Neural cell (in vitro differentiated cells): ENCODE measurements around the gene ERCC2. TPM values are rescaled to one million over a fixed set of nuclear protein-coding genes. Genes with fewer than 3 reads are reported as not detected.

ENCODE experiments used
- H2AFZ ChIP-seq: fragments of 200-600, 300-800 bp; sonication (generic), shearing (Covaris generic); 2 replicates; pipeline ENCODE4 v1.6.0; 2014; ENCODE audit warnings: low read depth, mild to moderate bottlenecking, antibody characterized with exemption, low read length, moderate library complexity
- H3F3A ChIP-seq: fragments of 200-600 bp; shearing (Covaris generic); 2 replicates; pipeline ENCODE4 v1.6.1; 2016; ENCODE audit warnings: mild to moderate bottlenecking, moderate library complexity, mixed read lengths, antibody characterized with exemption, low read length; ENCODE audit not compliant: insufficient read depth, poor library complexity, severe bottlenecking
- H3K27ac ChIP-seq: fragments of 200-600, 300-800 bp; sonication (generic), shearing (Covaris generic); 2 replicates; pipeline ENCODE4 v1.5.1; 2014; ENCODE audit warnings: mild to moderate bottlenecking, low read length, moderate library complexity
- H3K27me3 ChIP-seq: fragments of 300-800, 200-600 bp; sonication (generic), shearing (Covaris generic); 2 replicates; pipeline ENCODE4 v1.6.0; 2014; ENCODE audit warnings: mild to moderate bottlenecking, low read depth, low read length, moderate library complexity; ENCODE audit not compliant: insufficient read depth
- H3K36me3 ChIP-seq: fragments of 300-800, 200-600 bp; sonication (generic), shearing (Covaris generic); 2 replicates; pipeline ENCODE4 v1.5.1; 2014; ENCODE audit warnings: mild to moderate bottlenecking, antibody characterized with exemption, low read length, moderate library complexity; ENCODE audit not compliant: insufficient read depth
- H3K4me2 ChIP-seq: fragments of 300-800, 200-600 bp; sonication (generic), shearing (Covaris generic); 2 replicates; pipeline ENCODE4 v1.6.0; 2014; ENCODE audit warnings: mild to moderate bottlenecking, low read length
- H3K4me3 ChIP-seq: fragments of 300-800, 200-600 bp; sonication (generic), shearing (Covaris generic); 2 replicates; pipeline ENCODE4 v1.5.1; 2014; ENCODE audit warnings: mild to moderate bottlenecking, low read length, moderate library complexity
- H3K79me2 ChIP-seq: fragments of 200-600 bp; shearing (Covaris generic); replicated peaks from 2 replicates; pipeline ENCODE4 v1.6.0; 2014; ENCODE audit warnings: mild to moderate bottlenecking, low read length, moderate library complexity; ENCODE audit not compliant: insufficient read depth
- H3K9ac ChIP-seq: fragments of 300-800, 200-600 bp; sonication (generic), shearing (Covaris generic); 2 replicates; pipeline ENCODE4 v1.6.1; 2016; ENCODE audit warnings: mild to moderate bottlenecking, low read length, mixed read lengths
- H3K9me2 ChIP-seq: fragments of 200-600 bp; shearing (Covaris generic); 2 replicates; pipeline ENCODE4 v1.6.1; 2016; ENCODE audit warnings: mild to moderate bottlenecking, low read length, mixed read lengths; ENCODE audit not compliant: insufficient read depth
- H3K9me3 ChIP-seq: fragments of 200-600, 300-800 bp; sonication (generic), shearing (Covaris generic); 2 replicates; pipeline ENCODE4 v1.6.1; 2016; ENCODE audit warnings: mild to moderate bottlenecking, mixed run types, low read length, moderate library complexity, mixed read lengths
- H4K20me1 ChIP-seq: fragments of 200-600 bp; shearing (Covaris generic); 2 replicates; pipeline ENCODE4 v1.6.1; 2016; ENCODE audit warnings: mild to moderate bottlenecking, mixed run types; ENCODE audit not compliant: insufficient read depth
- CTCF ChIP-seq: fragments of 450-650 bp; IDR thresholded peaks from 2 replicates; pipeline ENCODE4 v1.5.1; 2014; ENCODE audit warnings: antibody characterized with exemption, mild to moderate bottlenecking, moderate library complexity; ENCODE audit not compliant: poor library complexity, severe bottlenecking
- EP300 ChIP-seq: fragments of 450-650 bp; conservative IDR thresholded peaks from 2 replicates; pipeline ENCODE4 v1.6.1; 2014; ENCODE audit warnings: antibody characterized with exemption, mild to moderate bottlenecking, moderate library complexity; ENCODE audit not compliant: poor library complexity, severe bottlenecking
- EZH2 ChIP-seq: fragments of 200-600, 300-800 bp; shearing (Covaris generic), sonication (generic); IDR thresholded peaks from 2 replicates; pipeline ENCODE4 v1.6.1; 2014; ENCODE audit warnings: antibody characterized with exemption, low read length, borderline replicate concordance, mild to moderate bottlenecking; ENCODE audit not compliant: insufficient read depth, poor library complexity, severe bottlenecking
- MXI1 ChIP-seq: fragments of 450-650 bp; conservative IDR thresholded peaks from 2 replicates; pipeline ENCODE4 v1.6.1; 2014; ENCODE audit warnings: antibody characterized with exemption, mild to moderate bottlenecking; ENCODE audit not compliant: poor library complexity, severe bottlenecking
- POLR2AphosphoS5 ChIP-seq: IDR thresholded peaks from 2 replicates; pipeline ENCODE4 v1.6.1; 2012
- RAD21 ChIP-seq: fragments of 450-650 bp; conservative IDR thresholded peaks from 2 replicates; pipeline ENCODE4 v1.6.1; 2014; ENCODE audit warnings: antibody characterized with exemption, mild to moderate bottlenecking, moderate library complexity
- SMC3 ChIP-seq: fragments of 450-650 bp; conservative IDR thresholded peaks from 2 replicates; pipeline ENCODE4 v1.6.1; 2014; ENCODE audit warnings: antibody characterized with exemption, mild to moderate bottlenecking, moderate library complexity; ENCODE audit not compliant: poor library complexity
- TAF1 ChIP-seq: IDR thresholded peaks from 2 replicates; pipeline ENCODE4 v1.6.1; 2012; ENCODE audit warnings: low read depth
- polyA plus RNA-seq: library from polyadenylated mRNA; depleted of rRNA; stranded (reverse); fragments of >200 nt; gene quantifications from 2 replicates; pipeline ENCODE4 v1.2.3, GENCODE V29; 2014
- TF ChIP-seq, protein P1 (sequence below): IDR thresholded peaks from 2 replicates; pipeline ENCODE4 v1.6.1; 2012; ENCODE audit warnings: borderline replicate concordance

The ERCC2 gene
- polyA plus RNA-seq, 1 donor from 2014 or later, result 28.8 TPM

DNA sequence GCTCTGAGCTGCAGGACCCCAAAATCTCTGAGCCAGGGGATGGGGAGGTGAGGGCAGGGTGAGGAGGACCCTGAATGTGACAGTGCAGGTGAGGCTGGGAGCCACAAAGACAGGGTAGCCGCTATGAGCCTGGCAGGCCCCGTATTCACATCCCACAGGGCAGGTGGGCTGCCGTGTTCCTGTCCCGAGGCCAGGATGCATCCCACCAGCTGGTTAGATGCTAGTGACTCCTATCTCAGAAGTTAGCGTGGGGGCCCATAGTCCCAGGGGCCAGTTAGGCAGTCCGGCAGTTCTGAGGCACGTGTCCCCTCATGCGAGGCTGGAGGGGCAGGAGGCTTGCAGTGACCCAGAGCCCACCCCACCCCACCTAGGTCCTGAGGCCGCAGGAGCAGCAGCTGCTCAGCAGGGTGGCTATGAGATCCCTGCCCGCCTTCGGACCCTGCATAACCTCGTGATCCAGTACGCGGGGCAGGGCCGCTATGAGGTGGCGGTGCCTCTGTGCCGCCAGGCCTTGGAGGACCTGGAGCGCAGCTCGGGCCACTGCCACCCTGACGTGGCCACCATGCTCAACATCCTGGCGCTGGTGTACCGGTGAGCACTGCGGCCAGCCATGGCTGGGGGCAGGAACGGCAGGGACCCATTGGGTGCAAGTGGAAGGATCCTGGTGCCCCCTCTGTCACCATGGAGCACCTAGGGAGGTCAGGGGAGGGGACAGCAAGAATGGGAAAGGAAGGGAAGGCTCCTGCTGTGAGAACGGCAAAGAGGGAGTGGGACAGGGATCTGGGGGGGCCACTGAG lies 22.6 kb downstream of the ERCC2 start:
- no peaks in the 10 kb centered on the region for H3K9me3 ChIP-seq
- no peaks in the 10 kb centered on the region for H3F3A ChIP-seq
- TF ChIP-seq TAF1, result no peak
- H3K4me2 ChIP-seq, result no peak overlapping the region
- no peaks in the 10 kb centered on the region for H3K36me3 ChIP-seq
- H2AFZ ChIP-seq, result no peak overlapping the region
- no peaks in the 10 kb centered on the region for H3K9me2 ChIP-seq
- no peaks in the 10 kb centered on the region for H4K20me1 ChIP-seq
- no peaks in the 10 kb centered on the region for H3K27me3 ChIP-seq
- H3K79me2 ChIP-seq, result no peaks in the 10 kb centered on the region
- H3K4me3 ChIP-seq, result no peak overlapping the region
- no peak overlapping the region for H3K27ac ChIP-seq
- no peak overlapping the region for H3K9ac ChIP-seq

DNA sequence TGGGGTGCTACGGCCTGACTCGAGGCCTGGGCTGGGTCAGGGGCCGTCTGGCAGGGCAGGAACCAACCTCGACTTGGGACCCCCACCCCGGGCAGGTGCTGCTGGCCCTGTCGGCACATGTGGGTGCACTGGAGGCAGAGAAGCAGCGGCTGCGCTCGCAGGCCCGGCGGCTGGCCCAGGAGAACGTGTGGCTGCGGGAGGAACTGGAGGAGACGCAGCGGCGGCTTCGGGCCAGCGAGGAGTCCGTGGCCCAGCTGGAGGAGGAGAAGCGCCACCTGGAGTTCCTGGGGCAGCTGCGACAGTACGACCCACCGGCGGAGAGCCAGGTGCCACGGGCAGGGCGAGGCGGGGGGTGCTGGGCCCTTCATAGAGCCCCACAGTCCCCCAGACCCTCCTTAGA lies 23.9 kb downstream of the ERCC2 start:
- no peaks in the 10 kb centered on the region for H3K9me3 ChIP-seq
- no peak overlapping the region for H2AFZ ChIP-seq
- no peaks in the 10 kb centered on the region for H3K9me2 ChIP-seq
- H3K36me3 ChIP-seq, result no peaks in the 10 kb centered on the region
- H3K4me3 ChIP-seq, result no peak overlapping the region
- H3F3A ChIP-seq, result no peaks in the 10 kb centered on the region
- no peak overlapping the region for H3K27ac ChIP-seq
- H3K79me2 ChIP-seq, result no peaks in the 10 kb centered on the region
- H4K20me1 ChIP-seq, result no peaks in the 10 kb centered on the region
- H3K9ac ChIP-seq, result no peak overlapping the region
- no peak overlapping the region for H3K4me2 ChIP-seq
- H3K27me3 ChIP-seq, result peaks cover 8% of the 10 kb centered on the region
- TF ChIP-seq MXI1, result no peak
- TF ChIP-seq CTCF, result no peak
- TF ChIP-seq, protein P1, sequence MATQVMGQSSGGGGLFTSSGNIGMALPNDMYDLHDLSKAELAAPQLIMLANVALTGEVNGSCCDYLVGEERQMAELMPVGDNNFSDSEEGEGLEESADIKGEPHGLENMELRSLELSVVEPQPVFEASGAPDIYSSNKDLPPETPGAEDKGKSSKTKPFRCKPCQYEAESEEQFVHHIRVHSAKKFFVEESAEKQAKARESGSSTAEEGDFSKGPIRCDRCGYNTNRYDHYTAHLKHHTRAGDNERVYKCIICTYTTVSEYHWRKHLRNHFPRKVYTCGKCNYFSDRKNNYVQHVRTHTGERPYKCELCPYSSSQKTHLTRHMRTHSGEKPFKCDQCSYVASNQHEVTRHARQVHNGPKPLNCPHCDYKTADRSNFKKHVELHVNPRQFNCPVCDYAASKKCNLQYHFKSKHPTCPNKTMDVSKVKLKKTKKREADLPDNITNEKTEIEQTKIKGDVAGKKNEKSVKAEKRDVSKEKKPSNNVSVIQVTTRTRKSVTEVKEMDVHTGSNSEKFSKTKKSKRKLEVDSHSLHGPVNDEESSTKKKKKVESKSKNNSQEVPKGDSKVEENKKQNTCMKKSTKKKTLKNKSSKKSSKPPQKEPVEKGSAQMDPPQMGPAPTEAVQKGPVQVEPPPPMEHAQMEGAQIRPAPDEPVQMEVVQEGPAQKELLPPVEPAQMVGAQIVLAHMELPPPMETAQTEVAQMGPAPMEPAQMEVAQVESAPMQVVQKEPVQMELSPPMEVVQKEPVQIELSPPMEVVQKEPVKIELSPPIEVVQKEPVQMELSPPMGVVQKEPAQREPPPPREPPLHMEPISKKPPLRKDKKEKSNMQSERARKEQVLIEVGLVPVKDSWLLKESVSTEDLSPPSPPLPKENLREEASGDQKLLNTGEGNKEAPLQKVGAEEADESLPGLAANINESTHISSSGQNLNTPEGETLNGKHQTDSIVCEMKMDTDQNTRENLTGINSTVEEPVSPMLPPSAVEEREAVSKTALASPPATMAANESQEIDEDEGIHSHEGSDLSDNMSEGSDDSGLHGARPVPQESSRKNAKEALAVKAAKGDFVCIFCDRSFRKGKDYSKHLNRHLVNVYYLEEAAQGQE, result no peak
- no peak for TF ChIP-seq POLR2AphosphoS5
- no peak for TF ChIP-seq RAD21
- no peak for TF ChIP-seq SMC3
- no peak for TF ChIP-seq EP300
- TF ChIP-seq TAF1, result no peak
- TF ChIP-seq EZH2, result no peak
